Endodermal cell (in vitro differentiated cells): ENCODE results near the gene SLCO2A1. TPM values are rescaled to one million over a fixed set of nuclear protein-coding genes. Genes with fewer than 3 reads are reported as not detected.

Experiments used
- DNase-seq: peaks from one replicate; pipeline ENCODE4 v3.0.0-alpha.2; 2017
- H3K27ac ChIP-seq: 2 replicates; pipeline ENCODE4 v1.5.1; 2013; ENCODE audit warnings: mild to moderate bottlenecking, low read depth, low read length, moderate library complexity
- H3K27me3 ChIP-seq: 2 replicates; pipeline ENCODE4 v1.6.1; 2013; ENCODE audit warnings: mild to moderate bottlenecking, low read length, moderate library complexity; ENCODE audit not compliant: insufficient read depth, control insufficient read depth, poor library complexity, severe bottlenecking
- H3K36me3 ChIP-seq: 2 replicates; pipeline ENCODE4 v1.7.0; 2013; ENCODE audit warnings: mild to moderate bottlenecking, low read length, moderate library complexity; ENCODE audit not compliant: control insufficient read depth, insufficient read depth
- H3K4me1 ChIP-seq: one replicate; pipeline ENCODE4 v1.7.0; 2013; ENCODE audit warnings: low read length; ENCODE audit not compliant: control insufficient read depth, insufficient read depth
- H3K4me3 ChIP-seq: 2 replicates; pipeline ENCODE4 v1.5.1; 2013; ENCODE audit warnings: mild to moderate bottlenecking, low read length, moderate library complexity
- H3K9ac ChIP-seq: 2 replicates; pipeline ENCODE4 v1.6.1; 2013; ENCODE audit warnings: mild to moderate bottlenecking, low read length, moderate library complexity; ENCODE audit not compliant: poor library complexity, severe bottlenecking; ENCODE audit errors: extremely low read depth
- H3K9me3 ChIP-seq: 2 replicates; pipeline ENCODE4 v1.6.1; 2013; ENCODE audit warnings: mild to moderate bottlenecking, low read length, moderate library complexity; ENCODE audit not compliant: control insufficient read depth
- H3K27ac Mint-ChIP-seq: 2 replicates; pipeline ENCODE4 v1.8.0; 2020; ENCODE audit warnings: mixed read lengths
- H3K27me3 Mint-ChIP-seq: 2 replicates; pipeline ENCODE4 v1.8.0; 2021; ENCODE audit warnings: mild to moderate bottlenecking, mixed read lengths; ENCODE audit not compliant: insufficient read depth
- H3K36me3 Mint-ChIP-seq: 2 replicates; pipeline ENCODE4 v1.8.0; 2020; ENCODE audit warnings: low read depth, mixed read lengths
- H3K4me1 Mint-ChIP-seq: 2 replicates; pipeline ENCODE4 v1.8.0; 2020; ENCODE audit warnings: mixed read lengths
- H3K4me3 Mint-ChIP-seq: 2 replicates; pipeline ENCODE4 v1.8.0; 2020; ENCODE audit warnings: mild to moderate bottlenecking, moderate library complexity, mixed read lengths
- H3K9me3 Mint-ChIP-seq: 2 replicates; pipeline ENCODE4 v1.8.0; 2020; ENCODE audit warnings: mild to moderate bottlenecking, mixed read lengths
- CTCF ChIP-seq: fragments of 200-600 bp; sonication (generic); conservative IDR thresholded peaks from 2 replicates; pipeline ENCODE4 v1.5.0; 2021; ENCODE audit warnings: antibody characterized with exemption, mild to moderate bottlenecking
- WGBS, 2 experiments: methylation state at CpG; one replicate each; pipeline versions ENCODE4 v1.1.5 to v1.1.7; 2013; ENCODE audit warnings: missing lambda C conversion rate in 2 of 2, mixed read lengths in 1 of 2; ENCODE audit not compliant: insufficient coverage in 1 of 2, insufficient read length in 1 of 2; 5-methylcytosine and 5-hydroxymethylcytosine counted together
- total RNA-seq, 2 donors: library from RNA; stranded (reverse); fragmentation: NEBNext Ultra II Directional in 1 of 2; extraction: Animal tissue kit (Norgen Biotek cat#: 25700) in 1 of 2; gene quantifications; 2 replicates in 1 of 2; 3 replicates in 1 of 2; pipeline ENCODE4 v1.2.1, GENCODE V29; 2021

The SLCO2A1 gene
- total RNA-seq, 2 donors from 2014 or later = 126 to 134 TPM

GRCh38 chr3:133881939-133882825, 147.5 kb downstream of the SLCO2A1 start:
- Mint-ChIP-seq H3K9me3 (no peaks in the 10 kb centered on the region), H3K27me3 (peaks cover 14% of the 10 kb centered on the region), H3K4me3 (no peak overlapping the region), H3K4me1 (no peaks in the 10 kb centered on the region), H3K27ac (no peak overlapping the region), H3K36me3 (no peaks in the 10 kb centered on the region)
- H3K27me3 ChIP-seq = no peaks in the 10 kb centered on the region
- no peaks in the 10 kb centered on the region for H3K9me3 ChIP-seq
- H3K9ac ChIP-seq = no peak overlapping the region
- no peaks in the 10 kb centered on the region for H3K4me1 ChIP-seq
- H3K27ac ChIP-seq = no peak overlapping the region
- WGBS, 2 experiments = 91 to 100% methylated on average over 2 to 5 of the region's 5 CpGs
- H3K4me3 ChIP-seq = no peak overlapping the region
- no peak for TF ChIP-seq CTCF
- DNase-seq = no peak
- no peaks in the 10 kb centered on the region for H3K36me3 ChIP-seq

GRCh38 chr3:133881492-133881891, 148.2 kb downstream of the SLCO2A1 start:
- no peak overlapping the region for H3K4me3 Mint-ChIP-seq
- Histone ChIP-seq H3K27ac (no peak overlapping the region), H3K4me3 (no peak overlapping the region), H3K9me3 (no peaks in the 10 kb centered on the region), H3K36me3 (no peaks in the 10 kb centered on the region), H3K4me1 (no peaks in the 10 kb centered on the region), H3K9ac (no peak overlapping the region), H3K27me3 (no peaks in the 10 kb centered on the region)
- TF ChIP-seq CTCF = no peak
- H3K27ac Mint-ChIP-seq = no peak overlapping the region
- DNase-seq = no peak
- 91 to 100% methylated on average over 1 of the region's 1 CpG for WGBS, 2 experiments
- H3K9me3 Mint-ChIP-seq = no peaks in the 10 kb centered on the region
- no peaks in the 10 kb centered on the region for H3K4me1 Mint-ChIP-seq
- H3K36me3 Mint-ChIP-seq = no peaks in the 10 kb centered on the region
- H3K27me3 Mint-ChIP-seq = peaks cover 14% of the 10 kb centered on the region

GRCh38 chr3:133880886-133881455, 148.8 kb downstream of the SLCO2A1 start:
- H3K27ac ChIP-seq = no peak overlapping the region
- no peaks in the 10 kb centered on the region for H3K4me1 ChIP-seq
- Mint-ChIP-seq H3K27ac (no peak overlapping the region), H3K9me3 (no peaks in the 10 kb centered on the region), H3K4me3 (no peak overlapping the region), H3K27me3 (peaks cover 14% of the 10 kb centered on the region), H3K4me1 (no peaks in the 10 kb centered on the region), H3K36me3 (no peaks in the 10 kb centered on the region)
- H3K36me3 ChIP-seq = no peaks in the 10 kb centered on the region
- no peak overlapping the region for H3K9ac ChIP-seq
- H3K4me3 ChIP-seq = no peak overlapping the region
- no peak for TF ChIP-seq CTCF
- WGBS, 2 experiments = 87% methylated on average over 4 of the region's 4 CpGs; no CpG with 5 or more reads in 1 of the 2 experiments
- H3K27me3 ChIP-seq = no peaks in the 10 kb centered on the region
- no peaks in the 10 kb centered on the region for H3K9me3 ChIP-seq
- DNase-seq = no peak
